Superior temporal gyrus (tissue), 1 donor: ENCODE results near the gene BCL2L13.

Experiments
- DNase-seq: peaks from one replicate; pipeline ENCODE4 v3.0.0-alpha.2; 2016; ENCODE audit errors: extremely low spot score

BCL2L13 gene, protein sequence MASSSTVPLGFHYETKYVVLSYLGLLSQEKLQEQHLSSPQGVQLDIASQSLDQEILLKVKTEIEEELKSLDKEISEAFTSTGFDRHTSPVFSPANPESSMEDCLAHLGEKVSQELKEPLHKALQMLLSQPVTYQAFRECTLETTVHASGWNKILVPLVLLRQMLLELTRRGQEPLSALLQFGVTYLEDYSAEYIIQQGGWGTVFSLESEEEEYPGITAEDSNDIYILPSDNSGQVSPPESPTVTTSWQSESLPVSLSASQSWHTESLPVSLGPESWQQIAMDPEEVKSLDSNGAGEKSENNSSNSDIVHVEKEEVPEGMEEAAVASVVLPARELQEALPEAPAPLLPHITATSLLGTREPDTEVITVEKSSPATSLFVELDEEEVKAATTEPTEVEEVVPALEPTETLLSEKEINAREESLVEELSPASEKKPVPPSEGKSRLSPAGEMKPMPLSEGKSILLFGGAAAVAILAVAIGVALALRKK

DNA sequence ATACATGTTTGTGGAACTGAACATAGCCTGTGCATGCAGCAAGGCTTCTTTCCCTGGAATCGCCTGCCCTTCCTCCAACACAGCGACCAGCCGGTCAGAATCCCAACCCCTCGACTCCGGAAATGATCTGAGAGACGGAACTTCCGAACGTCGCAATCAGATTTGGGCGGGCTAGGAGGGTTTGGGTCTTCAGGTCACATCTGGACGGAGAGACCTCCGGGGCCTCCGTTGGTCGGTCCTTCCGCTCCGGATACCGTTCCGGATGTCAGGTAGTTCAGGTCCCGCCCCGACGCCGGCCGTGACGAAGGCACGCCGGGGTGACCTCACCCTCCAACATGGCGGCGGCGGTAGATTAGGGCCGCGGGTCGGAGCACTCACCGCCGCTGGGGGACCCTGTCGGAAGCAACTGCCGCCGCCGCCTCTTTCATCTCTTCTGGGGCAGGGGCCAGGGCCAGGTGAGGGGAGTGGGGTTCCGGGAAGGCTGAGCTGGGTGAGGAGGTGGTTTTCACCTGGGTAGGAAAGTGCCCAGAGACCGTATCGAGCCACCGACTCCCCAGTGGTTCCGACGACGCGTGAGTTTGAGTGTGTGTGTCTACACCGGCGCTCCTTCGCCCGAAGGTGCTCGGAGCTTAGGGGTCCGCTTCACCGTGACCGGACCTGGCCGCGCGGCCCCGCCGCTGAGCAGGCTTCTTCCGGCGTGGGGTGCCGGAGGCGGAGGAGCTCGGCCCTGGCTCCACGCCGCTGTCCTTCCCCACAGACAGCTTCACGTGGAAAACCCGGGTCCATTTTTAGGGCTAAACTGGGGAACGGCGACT is at the start of gene BCL2L13:
Gene BCL2L13 (plus strand): TSS at position 326 of the 815 bp plus-strand sequence. CDS start 16,955 bp downstream, outside the sequence.
- peak; percentile 93 for DNase-seq

DNA sequence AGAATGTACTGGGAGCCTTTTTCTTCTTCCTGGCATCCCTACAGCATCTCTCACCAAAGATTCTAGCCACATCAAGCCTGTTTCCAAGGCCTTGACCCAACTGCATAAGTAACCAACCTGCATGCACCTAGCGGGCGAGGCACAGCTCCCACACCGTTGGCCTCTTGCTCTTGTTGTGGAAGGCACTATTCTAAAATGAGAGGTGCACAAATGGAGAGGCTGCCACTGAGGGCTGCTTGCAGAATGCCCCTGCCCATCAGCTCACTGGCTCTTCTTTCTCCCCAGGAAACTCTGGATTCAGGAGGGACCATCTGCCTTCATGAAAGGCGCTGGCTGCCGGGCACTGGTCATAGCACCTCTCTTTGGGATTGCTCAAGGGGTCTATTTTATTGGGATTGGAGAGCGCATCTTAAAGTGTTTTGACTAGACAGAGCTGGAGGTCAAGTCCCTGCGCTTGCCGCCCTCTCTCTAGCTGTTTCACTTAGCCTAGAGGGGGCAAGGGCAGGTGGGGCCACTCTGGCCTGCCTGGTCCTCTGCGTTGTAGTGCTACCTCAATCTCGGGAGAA is 48.7 kb upstream of the BCL2L13 start:
- no peak for DNase-seq

DNA sequence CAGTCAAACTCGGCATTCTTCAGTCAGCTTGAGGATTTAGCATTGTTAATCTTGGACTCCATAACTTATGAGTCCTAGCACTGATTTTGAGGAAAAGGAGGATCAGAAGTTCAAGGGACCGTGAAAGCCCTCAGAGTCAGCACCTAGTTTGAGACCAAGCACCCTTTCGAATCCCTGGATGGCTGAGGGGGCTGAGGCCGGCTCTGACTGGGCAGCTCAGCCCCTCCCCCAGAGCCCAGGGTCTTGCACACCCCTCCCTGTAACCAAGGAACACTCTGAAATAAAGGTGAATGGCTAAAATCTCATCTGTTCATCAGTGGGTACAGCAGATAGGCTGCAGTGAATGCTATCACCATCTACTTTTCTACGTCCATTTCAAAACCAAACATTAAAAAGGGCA is 48.0 kb upstream of the BCL2L13 start:
- DNase-seq, result no peak

DNA sequence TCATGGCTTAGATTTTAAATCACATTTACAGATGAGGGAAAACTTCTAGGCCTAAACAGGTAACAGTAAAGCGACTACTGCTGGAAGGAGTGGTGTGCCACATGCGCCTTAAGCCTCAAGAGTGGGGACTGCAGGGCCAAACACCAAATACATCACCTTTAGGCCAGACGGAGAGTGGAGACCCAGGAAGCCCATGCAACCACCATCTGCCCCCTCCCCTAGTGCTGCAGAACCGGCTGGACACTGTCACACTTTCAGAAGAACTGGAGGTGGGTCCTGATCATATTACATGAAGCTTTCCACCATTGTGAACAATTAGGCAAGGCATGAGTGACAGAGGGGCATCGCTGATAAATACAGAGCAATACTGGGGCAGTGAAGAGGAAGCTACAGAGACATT is 46.4 kb upstream of the BCL2L13 start:
- DNase-seq, result no peak

DNA sequence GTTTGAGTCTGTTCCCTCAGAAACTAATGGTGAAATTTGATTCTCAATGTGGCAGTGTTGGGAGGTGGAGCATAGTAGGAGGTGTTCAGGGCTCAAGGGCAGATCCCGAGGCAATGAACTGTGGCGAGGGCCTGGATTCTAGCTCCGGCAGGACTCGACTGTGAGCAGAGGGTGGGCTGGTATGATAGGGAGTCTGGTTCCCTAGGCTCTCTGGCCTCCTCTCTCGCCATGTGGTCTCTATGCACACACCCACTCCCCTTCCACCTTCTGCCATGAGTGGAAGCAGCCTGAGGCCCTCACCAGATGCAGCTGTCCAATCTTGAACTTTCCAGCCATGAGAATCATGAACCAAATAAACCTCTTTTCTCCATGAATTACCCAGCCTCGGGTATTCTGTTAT is 42.3 kb upstream of the BCL2L13 start:
- DNase-seq, result no peak

DNA sequence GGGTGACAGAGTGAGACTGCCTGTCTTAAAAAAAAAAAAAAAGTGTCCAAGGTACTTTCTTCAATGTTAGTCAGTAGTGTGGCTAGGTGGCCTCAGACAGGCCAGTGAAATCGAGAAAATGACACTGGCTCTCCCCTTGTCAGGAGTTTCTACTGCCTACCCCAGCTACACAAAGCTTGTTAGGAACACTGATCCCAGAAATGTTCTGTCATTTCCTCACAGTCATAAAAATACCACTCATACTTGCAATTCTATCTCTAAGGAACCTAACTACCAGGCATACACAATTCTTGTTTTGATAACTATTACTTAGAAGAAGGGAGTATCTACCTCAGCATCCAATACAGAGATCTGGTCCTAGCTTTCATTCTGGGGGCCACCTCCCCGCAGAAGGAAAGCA is 41.3 kb upstream of the BCL2L13 start:
- no peak for DNase-seq

DNA sequence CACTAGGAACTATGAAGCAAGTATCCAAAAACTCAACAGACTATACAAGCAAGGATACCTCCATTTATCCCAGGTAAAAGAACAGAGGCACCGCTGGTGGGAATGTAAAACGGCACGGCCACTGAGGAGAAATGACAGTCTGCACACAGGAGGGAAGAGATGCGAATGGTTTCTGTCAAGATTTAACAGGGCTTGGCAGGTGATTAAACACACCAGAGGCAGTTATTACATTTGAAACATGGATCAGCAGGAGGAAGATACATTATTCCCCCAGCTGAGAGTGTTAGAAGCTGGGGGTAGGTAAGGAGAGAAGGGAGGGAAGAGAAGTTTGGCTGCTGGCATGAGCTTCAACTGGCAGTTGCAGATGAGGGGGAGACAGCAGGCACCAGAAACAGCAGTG is 40.2 kb upstream of the BCL2L13 start:
- no peak for DNase-seq

DNA sequence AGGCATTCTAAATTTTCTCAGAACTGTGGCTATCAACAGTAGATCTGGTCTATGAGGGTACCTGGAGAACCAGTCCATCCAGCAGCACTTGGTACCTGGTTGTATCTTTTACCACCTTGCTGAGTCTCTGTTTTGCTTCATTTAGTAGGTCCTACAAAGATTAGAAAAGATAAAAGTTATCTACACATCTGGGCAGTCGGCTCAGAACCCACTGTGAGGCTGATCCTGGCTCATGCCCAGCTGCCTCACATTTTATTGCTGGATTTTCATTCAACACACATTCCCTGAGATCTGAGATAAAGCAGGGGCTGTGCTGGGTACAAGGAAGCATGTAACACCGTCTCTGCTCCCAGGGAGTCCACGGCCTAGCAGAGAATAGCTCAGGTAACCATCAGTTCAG is 37.5 kb upstream of the BCL2L13 start:
- no peak for DNase-seq

DNA sequence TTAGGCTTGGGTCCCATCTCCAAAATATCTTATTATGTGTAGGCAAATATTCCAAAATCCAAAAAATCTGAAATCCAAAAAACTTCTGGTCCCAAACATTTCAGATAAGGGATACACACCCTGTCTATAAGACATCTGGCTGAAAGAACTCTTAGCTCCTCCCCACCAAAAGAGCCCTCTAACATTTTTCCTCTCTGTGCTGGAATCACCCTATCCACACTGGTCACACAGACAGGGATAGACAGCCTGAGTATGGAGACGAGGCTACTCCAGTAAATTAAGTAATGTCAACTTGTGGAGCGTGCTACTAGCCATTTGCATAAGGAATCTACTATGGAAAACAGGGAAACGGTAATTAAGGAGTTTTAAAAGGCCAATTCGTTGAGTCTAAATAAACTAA is 34.9 kb upstream of the BCL2L13 start:
- no peak for DNase-seq

DNA sequence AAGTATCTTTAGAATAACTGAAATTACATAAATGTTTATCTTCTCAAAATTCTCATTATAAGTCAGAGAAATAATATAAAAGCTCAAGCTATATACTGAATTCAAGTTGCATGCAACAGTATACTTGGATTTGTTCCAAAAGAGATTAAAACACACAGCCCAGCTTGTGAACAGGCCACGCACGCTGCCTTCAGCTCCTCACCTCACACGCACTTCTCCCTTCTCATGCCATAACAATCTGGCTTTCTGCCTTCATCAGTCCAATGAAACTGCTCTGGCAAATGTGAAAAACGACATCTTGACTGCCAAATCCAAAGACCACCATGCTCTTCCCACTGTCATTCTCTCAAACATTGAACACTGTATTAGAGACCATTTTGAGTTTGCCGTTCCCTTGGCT is 32.1 kb upstream of the BCL2L13 start:
- DNase-seq, result no peak

DNA sequence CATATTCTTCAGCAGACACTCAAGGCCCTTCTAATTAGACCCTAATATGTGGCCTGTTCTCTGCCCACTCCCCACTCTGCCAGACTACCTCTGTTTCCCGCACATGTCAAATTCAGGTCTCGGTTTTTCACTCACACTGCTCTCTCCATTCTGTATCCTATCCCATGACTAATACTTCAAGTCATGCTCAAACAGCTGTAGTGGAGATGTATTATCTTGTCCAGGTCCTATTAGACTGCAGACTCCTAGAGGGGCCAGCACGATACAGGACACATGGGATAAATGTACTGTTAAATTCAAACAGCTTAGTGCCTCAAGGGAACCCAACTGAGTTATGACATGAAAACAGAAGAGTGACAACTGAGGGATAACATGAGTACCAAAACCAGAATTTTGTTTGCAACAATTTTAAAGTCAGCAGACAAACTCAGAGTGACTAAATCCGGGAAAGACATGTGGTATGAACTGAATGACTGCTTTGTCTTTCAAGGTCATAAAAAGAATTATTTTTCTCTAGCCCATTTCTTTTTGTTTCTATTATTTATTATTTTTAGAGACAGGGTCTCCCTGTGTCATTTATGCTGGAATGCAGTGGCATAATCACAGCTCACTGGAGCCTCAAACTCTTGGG is 30.6 kb upstream of the BCL2L13 start:
- DNase-seq, result no peak

DNA sequence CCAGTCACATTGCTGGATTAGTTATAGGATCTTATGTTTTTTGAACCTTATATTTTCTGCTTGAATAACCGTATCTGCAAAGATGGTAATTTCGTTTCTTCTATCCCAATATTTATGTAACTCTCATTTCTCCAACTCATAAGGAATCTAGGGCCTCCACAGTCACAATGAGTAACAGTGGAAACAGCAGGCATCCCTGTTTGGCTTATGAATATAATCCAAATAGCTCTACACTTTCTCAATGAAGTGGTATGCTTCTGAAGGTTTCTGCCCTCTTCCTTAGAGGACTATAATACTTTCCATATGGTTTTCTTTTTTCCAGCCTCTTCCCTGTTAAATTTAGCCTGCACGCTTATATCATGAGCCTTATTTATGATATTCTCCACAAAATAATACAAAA is 26.5 kb upstream of the BCL2L13 start:
- no peak for DNase-seq

DNA sequence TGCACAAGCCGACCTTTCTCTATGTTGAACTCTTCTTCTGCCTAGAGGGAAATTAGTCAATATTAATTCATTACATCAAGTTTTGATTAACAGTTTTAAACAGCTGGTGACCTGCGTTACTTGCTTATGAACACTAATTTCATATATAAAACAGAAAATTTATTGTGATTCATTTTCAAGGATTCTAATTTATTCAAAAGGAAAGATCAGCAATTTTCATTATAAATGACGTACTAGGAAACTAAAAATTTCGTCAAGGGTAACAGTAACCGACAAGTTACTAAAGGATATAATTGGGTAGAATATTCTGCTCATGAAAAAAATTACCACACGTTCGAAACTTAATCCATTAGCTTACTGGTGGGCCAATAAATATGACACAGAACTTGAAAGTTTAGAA is 25.3 kb upstream of the BCL2L13 start:
- no peak for DNase-seq

DNA sequence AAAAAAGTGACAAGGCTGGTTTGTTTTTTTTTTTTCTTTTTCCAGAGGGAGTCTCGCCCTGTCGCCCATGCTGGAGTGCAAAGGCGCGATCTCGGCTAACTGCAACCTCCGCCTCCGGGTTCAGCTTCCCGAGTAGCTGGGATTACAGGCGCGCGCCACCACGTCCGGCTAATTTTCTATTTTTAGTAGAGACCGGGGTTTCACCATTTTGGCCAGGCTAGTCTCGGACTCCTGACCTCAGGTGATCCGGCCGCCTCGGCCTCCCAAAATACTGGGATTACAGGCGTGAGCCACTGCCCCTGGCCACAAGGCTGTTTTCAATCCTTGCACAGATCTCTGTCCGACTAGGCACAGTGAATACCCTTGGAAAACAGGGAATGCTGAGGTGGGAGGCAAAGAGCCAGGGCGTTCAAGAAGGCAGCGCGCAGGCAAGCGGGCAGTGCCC is 10.6 kb upstream of the BCL2L13 start:
- DNase-seq, result no peak

DNA sequence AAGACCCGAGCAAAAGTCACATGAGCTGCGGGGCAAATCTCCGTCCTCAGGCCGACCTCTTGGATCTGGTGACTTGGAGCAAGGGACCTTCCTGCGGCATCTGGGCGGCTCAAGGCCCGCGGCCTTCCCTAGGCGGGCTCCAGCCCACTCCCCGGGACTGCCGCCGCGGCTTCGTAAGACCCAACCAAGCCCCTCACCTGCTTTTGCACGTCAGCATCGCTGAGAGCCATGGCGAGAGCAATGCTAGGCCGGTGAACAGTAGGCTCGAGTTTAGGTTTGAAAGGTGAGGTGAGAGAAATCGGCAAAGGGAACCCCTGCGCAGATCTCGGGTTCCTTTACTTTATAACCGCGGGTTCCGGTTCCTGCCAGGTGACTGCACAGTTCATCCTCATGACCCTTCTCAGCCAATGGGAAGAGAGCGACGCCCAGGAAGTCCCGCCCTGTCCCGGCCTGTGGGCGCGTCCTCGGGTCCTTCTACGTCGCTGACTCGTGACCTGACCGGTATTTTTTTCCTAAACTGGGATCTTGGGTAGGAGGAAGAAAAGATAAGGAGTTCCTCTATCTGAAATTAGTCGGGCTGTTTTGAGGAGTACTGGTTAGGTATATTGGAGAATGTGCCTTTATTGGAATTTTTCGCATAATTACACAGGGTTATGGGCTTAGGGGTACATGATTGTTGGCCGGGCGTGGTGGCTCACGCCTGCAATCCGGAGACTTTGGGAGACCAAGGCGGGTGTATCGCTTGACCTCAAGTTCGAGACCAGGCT is 10.0 kb upstream of the BCL2L13 start, which contains the start of gene ATP6V1E1:
Gene ATP6V1E1 (minus strand): TSS at position 344 of the 767 bp plus-strand sequence. CDS start 114 bp downstream, at position 230.
- peak; percentile 99 for DNase-seq

DNA sequence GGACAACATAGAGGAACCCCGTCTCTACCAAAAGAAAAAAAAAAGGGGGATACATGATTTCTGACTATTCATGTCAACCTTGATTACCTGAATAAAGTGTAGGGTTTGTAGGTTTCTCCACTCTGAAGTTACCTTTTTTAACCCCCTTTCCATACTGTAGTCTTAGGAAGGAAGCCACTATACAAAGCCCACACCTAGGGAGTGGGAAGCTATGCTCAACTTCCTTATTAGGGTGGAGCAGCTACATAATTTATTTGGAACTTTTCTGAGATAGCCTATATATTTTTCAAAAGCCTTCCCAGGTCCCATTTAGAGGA is 9.4 kb upstream of the BCL2L13 start:
- DNase-seq, result no peak

DNA sequence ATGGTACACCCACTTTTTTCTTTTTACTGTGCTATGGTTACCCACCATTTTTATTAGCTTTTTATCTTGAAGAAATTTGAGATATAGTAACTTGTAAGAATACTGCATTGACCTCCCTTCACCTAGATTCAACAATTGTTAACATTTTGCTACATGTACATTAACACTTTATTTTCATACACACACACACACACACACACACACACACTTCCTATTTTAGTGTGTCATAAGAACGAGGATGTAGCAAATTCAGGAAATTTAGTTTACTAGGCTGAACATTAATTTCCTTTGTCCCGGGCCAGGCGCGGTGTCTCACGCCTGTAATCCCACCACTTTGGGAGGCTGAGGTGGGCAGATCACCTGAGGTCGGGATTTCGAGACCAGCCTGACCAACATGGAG is 8.9 kb upstream of the BCL2L13 start:
- DNase-seq, result no peak

DNA sequence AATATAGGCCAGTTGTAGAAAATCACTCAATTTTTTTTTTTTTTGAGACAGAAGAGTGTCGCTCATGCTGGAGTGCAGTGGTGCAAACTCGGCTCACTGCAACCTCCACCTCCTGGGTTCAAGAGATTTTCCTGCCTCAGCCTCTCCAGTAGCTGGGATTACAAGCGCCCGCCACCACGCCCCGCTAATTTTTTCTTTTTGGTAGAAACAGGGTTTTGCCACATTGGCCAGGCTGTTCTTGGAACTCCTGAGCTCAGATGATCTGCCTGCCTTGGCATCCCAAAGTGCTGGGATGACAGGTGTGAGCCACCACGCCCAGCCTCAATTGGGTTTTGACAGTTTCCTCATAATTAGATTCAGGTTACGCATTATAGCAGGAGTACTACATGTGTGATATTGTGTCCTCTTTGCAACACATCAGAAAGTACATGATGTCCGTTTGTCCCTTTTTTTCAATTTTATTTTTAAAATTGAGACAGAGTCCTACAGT is 7.4 kb upstream of the BCL2L13 start:
- DNase-seq, result no peak

DNA sequence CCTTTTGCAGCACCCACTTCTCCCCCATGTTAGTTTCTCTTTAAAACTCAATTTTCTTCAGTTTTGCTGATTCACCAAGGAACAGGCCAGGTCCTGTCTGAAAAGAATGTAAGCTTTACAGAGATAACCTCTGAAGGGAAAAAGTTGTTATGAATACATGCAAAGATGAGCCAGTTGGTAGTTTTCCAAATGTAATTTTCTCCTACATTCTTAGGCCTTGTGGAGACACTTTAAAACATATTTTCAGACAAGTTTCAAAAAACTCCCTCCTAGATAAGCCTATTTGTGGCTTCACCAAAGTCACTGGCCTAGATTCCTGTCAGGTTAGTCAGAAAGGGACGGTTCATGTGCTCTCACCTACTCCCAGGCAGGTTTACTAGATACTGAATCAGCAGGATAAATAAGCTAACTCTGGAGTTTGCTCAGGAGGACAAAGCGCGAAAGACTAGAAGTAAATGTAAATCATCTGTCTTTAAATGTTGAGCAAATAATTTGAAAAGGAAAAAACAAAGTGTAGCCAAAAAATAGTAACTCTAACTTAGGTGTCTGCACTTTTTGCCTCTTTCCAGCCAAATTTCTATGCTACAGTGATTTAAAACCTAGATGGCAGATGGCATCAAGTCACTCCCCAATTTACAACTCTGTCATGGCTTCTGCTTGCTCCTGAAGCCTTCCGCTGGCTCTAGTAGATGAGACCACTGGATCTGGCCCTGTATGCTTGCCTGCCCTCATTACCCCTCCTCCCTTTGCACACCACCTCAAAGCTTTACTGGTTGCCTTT is 5.2 kb upstream of the BCL2L13 start:
- DNase-seq, result no peak

DNA sequence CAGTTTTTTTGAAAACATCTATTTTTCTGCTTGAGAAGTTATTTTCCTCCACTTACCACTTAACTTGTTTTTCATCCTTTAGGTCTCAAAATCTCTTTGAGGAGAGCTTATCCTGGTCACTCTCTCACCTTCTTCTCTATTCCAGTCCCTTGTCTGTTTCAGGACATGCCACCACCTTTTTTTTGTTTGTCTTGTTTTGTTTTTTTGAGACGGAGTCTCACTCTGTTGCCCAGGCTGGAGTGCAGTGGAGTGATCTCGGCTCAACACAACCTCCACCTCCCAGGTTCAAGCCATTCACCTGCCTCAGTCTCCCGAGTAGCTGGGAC is 4.6 kb upstream of the BCL2L13 start:
- no peak for DNase-seq
